ENCODE measurements around the gene UBL3.

Gene UBL3

DNA sequence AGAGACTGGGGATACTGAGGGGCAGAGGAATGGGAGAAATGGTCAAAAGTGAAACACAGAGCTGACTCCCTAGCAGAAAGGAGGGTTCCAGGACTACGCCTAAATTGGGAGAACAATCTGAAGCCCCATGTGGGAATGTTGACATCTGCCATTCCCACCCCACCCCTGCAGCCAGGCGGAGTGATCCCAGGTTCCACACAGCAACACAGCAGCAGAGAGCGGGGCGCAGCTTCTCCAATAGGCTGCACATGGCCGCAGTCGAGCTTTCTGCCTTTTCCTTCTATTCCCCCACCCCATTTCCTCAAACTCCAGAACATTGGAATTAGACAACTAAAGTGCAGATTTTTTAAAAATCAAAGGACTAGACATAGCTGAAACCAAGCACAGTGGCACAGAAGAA is 104.7 kb downstream of the UBL3 start:
- DNase-seq (ENCODE audit: low spot score), result no peak
- TF ChIP-seq, protein P1, sequence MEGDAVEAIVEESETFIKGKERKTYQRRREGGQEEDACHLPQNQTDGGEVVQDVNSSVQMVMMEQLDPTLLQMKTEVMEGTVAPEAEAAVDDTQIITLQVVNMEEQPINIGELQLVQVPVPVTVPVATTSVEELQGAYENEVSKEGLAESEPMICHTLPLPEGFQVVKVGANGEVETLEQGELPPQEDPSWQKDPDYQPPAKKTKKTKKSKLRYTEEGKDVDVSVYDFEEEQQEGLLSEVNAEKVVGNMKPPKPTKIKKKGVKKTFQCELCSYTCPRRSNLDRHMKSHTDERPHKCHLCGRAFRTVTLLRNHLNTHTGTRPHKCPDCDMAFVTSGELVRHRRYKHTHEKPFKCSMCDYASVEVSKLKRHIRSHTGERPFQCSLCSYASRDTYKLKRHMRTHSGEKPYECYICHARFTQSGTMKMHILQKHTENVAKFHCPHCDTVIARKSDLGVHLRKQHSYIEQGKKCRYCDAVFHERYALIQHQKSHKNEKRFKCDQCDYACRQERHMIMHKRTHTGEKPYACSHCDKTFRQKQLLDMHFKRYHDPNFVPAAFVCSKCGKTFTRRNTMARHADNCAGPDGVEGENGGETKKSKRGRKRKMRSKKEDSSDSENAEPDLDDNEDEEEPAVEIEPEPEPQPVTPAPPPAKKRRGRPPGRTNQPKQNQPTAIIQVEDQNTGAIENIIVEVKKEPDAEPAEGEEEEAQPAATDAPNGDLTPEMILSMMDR (IDR thresholded peaks at IDR 0.05; ENCODE audit: extremely low read depth, insufficient read depth, missing control alignments), result no peak
- in situ Hi-C loops (cut with MboI; ENCODE audit: low pct_unique_long_range_greater_than_20kb, low sequenced_read_pairs, unreplicated experiment), result no loop called here

DNA sequence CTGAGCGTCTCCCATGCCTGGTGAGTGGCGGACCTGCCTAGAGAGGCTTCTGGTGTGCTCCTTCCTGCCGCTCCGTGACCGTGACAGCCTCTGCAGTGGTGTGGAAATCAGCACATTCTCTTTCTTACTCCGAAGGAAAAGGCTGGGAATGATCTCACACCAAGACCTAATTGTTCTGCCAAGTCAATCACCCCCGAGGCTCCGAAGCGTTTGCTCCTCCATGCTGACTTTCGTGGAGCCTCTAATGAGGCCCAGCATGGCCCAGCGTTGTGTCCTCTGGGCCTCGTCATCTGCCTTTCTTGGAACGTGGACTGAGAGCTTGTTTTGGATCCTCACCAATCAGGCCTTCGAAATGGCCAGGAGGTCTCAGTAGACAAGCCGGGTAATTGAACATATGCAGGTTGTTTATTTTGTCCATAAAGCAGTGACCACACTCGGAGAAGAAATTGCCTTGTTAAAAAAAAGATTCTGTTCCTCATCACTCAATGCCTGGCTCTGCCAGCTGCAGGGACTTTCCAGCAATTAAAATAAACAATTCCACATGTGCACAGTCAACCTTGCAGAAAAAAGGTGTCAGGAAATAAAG is 107.1 kb downstream of the UBL3 start:
- in situ Hi-C loops (cut with MboI; ENCODE audit: low pct_unique_long_range_greater_than_20kb, low sequenced_read_pairs, unreplicated experiment), result no loop called here
- DNase-seq (ENCODE audit: low spot score), result no peak
- TF ChIP-seq, protein P1 (IDR thresholded peaks at IDR 0.05; ENCODE audit: extremely low read depth, insufficient read depth, missing control alignments), result no peak

DNA sequence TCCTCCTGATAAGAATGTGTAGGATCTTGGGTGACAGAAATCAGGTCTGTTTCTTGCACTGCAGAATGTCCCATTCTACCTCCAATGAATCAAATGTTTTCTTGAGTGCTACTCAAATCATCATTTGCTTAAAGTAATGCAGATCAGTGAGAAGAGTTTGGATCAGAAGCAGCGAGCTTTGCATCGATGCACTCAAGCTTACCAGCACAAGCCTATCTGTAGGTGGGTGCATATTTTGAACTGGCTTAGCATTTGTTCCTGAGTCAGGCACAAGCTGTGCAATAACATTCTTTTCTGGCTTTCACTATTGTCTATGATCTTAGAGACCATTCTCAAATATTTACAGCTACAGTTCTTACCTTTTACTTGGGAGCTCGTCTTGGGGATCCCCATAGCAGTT is 109.5 kb downstream of the UBL3 start:
- no peak for DNase-seq (ENCODE audit: low spot score)
- in situ Hi-C loops (cut with MboI; ENCODE audit: low pct_unique_long_range_greater_than_20kb, low sequenced_read_pairs, unreplicated experiment), result no loop called here
- TF ChIP-seq, protein P1 (IDR thresholded peaks at IDR 0.05; ENCODE audit: extremely low read depth, insufficient read depth, missing control alignments), result no peak

DNA sequence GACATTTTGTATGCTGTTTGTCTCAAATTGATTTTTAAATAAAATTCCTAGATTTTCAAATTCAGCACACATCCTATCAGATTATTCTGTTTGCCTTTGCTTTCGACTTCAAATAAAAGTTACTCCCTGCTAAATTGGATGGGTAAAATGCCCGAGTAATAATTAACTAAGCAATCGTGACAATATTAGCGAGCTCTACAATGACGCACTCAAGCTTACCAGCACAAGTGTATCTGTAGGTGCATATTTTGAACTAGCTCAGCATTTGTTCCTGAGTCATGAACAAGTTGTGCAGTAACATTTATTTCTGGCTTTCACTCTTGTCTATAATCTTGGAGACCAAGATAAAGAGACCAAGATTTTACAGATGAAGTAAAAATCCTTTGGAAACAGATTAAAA is 113.4 kb downstream of the UBL3 start:
- TF ChIP-seq, protein P1 (IDR thresholded peaks at IDR 0.05; ENCODE audit: extremely low read depth, insufficient read depth, missing control alignments), result no peak

DNA sequence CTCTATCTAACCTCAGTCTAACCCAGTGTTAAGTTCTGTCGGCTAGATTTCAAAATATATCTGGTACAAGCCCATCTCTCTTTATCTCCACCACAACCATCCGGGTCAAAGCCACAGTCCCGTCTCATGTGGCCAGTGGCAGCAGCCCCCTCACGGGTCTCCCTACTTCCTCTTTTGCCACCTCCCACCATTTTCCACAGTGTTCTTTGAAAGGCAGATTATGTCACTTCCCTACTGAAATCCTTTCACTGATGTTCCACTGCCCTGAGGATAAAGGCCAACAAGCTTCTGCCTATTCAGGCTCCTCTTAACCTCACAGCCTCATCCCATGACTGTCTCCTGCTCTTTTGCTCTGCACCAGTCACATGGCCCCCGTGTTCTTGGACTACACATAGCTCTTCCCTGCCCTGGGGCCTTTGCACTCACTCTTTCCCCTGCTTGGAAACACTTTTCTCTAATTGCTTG is 117.2 kb downstream of the UBL3 start:
- DNase-seq (ENCODE audit: low spot score), result no peak
- in situ Hi-C loops (cut with MboI; ENCODE audit: low pct_unique_long_range_greater_than_20kb, low sequenced_read_pairs, unreplicated experiment), result no loop called here
- TF ChIP-seq, protein P1 (IDR thresholded peaks at IDR 0.05; ENCODE audit: extremely low read depth, insufficient read depth, missing control alignments), result no peak

More for the DNA sequence above, 113.4 kb downstream of the UBL3 start:
- DNase-seq (ENCODE audit: low spot score), result no peak
- in situ Hi-C loops (cut with MboI; ENCODE audit: low pct_unique_long_range_greater_than_20kb, low sequenced_read_pairs, unreplicated experiment), result no loop called here

DNA sequence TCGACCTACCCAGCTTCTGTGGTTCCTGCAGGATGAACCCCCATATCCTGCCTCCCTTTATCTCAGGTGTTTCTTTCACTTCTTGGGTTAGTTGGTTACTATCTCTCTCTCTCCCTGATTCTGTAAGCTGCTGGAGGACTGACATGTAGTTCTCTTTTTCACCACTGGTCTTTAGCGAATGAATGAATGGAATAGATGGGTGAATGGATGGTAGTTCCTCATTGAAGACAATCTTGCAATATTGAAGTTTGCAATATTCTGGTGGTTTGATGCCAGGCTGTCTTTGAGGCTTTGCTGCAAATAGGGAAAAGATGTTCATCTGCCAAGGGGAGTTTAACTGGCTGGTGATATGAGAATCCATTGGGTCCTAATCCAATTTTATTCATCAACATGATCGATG is 120.2 kb downstream of the UBL3 start:
- in situ Hi-C loops (cut with MboI; ENCODE audit: low pct_unique_long_range_greater_than_20kb, low sequenced_read_pairs, unreplicated experiment), result no loop called here
- TF ChIP-seq, protein P1 (IDR thresholded peaks at IDR 0.05; ENCODE audit: extremely low read depth, insufficient read depth, missing control alignments), result no peak
- DNase-seq (ENCODE audit: low spot score), result no peak
